MM.1S (cell line): ENCODE results near the gene CACUL1.

ENCODE experiments used
- EZH2 ChIP-seq: fragments of 300-600 bp; sonication (generic); optimal IDR thresholded peaks from 2 replicates; pipeline ENCODE3; 2017; ENCODE audit warnings: low read depth, mild to moderate bottlenecking, antibody characterized with exemption, low read length, mixed read lengths
- TF ChIP-seq, protein P1 (sequence below): fragments of 300-600 bp; sonication (generic); IDR thresholded peaks from 2 replicates; pipeline ENCODE4 v1.5.1; 2016; ENCODE audit warnings: antibody characterized with exemption, low read length, mixed read lengths

DNA sequence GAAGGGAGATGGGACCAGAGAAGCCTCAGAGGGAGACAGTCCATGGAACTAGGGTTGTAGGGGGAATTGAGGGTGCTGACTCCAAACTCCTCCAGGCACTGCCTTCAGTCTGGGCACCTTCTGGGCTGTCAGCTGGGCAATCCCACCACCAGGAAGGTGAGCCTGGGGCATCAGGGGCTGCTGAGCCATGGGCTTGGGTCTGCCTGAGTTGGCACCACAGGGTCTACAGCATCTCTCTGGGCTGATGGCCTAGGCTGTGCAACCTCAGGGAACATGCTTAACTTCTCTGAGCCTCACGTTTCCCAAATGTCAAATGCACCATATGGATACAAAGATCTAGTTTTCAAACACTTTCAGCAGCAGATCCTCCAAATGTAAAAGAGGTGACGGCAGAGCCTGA is 112.5 kb downstream of the CACUL1 start:
- TF ChIP-seq, protein P1, sequence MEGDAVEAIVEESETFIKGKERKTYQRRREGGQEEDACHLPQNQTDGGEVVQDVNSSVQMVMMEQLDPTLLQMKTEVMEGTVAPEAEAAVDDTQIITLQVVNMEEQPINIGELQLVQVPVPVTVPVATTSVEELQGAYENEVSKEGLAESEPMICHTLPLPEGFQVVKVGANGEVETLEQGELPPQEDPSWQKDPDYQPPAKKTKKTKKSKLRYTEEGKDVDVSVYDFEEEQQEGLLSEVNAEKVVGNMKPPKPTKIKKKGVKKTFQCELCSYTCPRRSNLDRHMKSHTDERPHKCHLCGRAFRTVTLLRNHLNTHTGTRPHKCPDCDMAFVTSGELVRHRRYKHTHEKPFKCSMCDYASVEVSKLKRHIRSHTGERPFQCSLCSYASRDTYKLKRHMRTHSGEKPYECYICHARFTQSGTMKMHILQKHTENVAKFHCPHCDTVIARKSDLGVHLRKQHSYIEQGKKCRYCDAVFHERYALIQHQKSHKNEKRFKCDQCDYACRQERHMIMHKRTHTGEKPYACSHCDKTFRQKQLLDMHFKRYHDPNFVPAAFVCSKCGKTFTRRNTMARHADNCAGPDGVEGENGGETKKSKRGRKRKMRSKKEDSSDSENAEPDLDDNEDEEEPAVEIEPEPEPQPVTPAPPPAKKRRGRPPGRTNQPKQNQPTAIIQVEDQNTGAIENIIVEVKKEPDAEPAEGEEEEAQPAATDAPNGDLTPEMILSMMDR, result no peak
- no peak for TF ChIP-seq EZH2
